HG03439 (cell line): ENCODE data around the gene SCN1A.
"Not testable (repeated sequence)": the region's sequence is repeated elsewhere in the genome, so short reads cannot be mapped to it uniquely, and the experiment has no call there.

Experiments used
- ATAC-seq: cut with Tn5 transposase; IDR thresholded peaks from one replicate; pipeline ENCODE4 v1.9.1; 2021; ENCODE audit warnings: mild to moderate bottlenecking, moderate library complexity; ENCODE audit not compliant: unreplicated experiment

The SCN1A gene

DNA sequence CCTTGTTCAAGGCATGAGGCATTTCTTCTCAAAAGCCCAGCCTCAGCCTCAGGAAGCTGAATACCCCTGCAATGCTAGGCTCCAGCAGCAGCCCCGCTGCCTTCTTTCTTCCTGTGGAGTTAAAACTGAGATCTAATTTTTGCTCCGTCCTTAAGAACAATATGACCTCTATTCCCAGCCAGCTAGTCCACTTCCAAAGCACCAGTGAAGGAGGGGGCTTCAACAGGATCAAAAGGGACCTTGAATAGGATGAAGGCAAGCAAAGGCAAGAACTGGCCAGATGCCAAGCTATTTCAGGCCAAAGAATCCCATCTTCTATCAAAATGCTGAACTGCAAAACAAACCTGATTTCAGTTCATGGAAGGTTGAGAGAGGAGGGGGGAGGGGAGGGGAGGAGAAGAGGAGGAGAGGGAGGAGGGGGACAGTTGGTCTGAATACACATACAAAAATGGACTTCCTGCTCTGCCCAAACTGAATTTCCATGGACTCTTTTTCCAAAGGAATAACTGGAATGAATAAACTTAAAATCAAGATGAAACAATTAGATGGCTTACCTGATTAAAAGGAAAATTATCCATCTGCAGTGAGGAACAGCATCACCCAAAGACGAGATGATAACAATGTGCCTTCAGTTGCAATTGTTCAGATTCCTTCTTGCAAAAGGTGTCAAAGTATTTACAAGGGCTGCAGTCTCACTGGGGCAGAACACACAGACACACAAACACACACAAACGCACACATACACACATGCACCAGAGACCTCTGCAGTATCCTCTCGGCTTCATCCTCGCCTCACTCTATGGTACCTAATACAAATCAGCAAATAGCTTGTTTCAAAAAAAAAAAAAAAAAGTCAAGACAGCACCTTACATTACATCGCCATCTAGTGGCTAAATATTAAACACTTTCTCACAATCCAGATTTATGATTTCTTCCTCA lies at the start of gene SCN1A:
Gene SCN1A, minus strand, starts transcription at position 804 of the 939 bp plus-strand sequence. CDS start 54,399 bp downstream, outside the sequence.
- ATAC-seq = no peak

GRCh38 chr2:166173263-166173662 lies 45.4 kb upstream of the SCN1A start:
- no peak for ATAC-seq

GRCh38 chr2:166171216-166171615 lies 43.4 kb upstream of the SCN1A start:
- ATAC-seq = no peak

GRCh38 chr2:166170356-166170755 lies 42.5 kb upstream of the SCN1A start:
- ATAC-seq = peak; percentile 70

DNA sequence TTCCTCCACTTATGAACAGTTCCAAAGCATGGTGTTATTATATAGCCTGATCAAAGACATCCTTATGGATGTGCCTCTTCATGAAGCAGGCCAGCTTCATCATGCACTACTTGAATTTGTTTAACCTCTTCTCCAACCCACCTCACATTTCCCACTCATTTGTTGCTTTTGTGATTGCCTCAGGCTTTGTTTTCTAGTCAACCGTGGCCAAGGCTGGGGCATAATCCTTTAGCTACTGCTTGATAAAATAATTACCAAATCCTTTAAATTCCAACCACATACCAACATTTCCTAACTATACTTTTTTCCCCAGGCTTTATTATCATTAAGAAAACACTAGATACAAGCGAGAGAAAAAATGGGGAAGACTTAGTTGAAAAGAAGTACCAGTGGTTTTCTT lies 39.6 kb upstream of the SCN1A start:
- no peak for ATAC-seq

DNA sequence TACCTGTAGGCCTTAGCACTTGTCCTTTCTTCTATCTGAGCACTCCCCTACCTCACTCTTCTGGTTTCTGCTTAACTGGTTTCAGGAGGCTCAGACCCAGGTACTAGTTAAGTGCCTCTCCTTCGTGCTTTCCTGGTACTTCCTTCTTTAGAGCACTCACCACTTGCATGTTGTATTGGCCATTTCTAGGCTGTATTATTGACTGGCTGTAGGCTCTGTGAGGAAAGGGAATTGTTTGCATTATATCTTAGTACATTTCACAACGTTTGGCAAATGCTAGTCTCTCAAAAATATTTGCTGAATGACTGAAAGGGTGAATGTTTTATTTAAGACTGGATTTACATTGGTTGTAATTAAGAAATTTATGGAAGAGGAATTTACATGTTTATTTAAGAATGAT lies 36.0 kb upstream of the SCN1A start:
- ATAC-seq = no peak

DNA sequence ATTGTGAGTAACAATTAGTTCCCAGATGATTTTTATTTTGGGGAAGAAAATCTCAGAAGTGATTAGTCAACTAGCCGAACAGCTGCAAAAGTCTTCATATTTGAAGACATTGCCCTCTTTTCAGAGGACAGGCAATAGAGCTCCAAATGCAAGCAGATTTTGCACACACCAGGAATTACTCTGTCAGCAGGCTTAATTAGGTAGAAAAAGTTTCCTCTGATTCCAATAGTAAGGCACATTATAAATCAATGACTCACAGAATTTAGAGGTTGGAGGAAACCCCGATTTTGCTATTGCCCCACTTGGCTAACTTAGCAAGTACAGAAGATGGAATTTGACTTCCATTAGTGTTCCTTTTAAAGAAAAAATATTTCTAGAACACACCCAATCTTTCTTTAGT lies 30.7 kb upstream of the SCN1A start:
- no peak for ATAC-seq

- no peak for ATAC-seq
Observed at GRCh38 chr2:166157578-166157977, 29.8 kb upstream of the SCN1A start.

DNA sequence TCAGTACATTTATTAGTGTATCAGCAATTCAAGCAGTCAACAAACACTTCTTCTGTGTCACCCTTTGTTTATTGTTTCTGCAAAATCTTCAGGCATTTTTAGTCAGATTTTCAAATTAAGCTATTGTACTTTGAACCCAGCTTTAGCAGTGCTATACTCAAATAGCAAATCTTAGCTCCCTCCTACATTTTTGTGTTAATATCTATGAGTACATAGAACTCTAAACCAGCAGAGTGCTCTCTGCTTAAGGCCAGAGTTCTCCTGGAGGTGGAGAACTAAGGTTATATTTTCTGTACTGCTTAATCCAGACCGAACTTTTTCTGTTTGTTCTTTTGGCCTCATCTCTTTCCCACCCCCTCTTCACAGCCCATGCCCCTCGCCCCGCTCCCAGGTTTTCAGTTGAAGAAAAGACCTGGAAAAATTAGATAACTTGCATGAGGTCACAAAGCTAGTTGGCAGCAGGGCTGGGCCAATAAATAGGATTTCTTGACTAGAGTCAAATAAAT lies 29.2 kb upstream of the SCN1A start:
- ATAC-seq = no peak

DNA sequence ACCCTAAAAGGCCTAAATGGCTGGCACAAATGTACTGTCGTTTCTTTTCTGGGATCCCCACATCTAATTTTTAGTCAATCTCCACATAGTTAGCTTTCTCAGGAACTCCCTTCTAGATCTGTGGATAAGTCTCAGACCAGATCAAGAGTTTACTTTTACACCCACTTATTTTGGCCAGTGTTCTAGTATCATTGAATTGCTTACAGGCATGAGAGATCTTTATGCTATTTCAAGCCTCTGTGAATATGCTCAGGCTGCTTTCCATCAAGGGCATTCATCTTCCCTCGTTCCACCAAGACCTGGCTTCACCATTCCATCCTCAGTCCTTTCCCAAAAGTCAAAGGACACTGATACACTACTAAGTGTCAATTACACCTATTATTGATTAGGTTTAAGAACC lies 27.8 kb upstream of the SCN1A start:
- ATAC-seq = no peak

GRCh38 chr2:166154685-166155338 lies 27.0 kb upstream of the SCN1A start:
- no peak for ATAC-seq

- ATAC-seq = no peak
Observed at GRCh38 chr2:166152064-166152463, 24.2 kb upstream of the SCN1A start.

- no peak for ATAC-seq
Observed at GRCh38 chr2:166148500-166149400, 20.9 kb upstream of the SCN1A start.

DNA sequence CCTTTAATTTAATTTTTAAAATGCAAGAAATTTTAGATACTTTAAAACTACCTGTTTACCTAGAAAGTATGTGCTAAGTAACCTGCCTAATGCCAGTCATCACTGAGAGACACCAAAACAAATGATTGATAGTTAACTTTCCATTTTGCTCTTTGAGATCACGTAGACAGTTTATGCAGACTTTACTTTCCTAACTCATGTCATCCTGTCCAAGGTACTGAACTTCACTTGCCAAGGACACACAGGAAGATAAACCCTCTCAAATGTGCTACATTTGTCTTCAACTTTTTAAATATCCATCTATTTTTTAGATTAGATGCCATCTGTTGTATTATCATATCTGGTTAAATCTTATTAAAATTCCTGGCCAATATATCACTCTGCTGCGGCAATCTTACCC lies 20.1 kb upstream of the SCN1A start:
- ATAC-seq = no peak

- no peak for ATAC-seq
Observed at GRCh38 chr2:166144071-166144470, 16.3 kb upstream of the SCN1A start.

- ATAC-seq = no peak
Observed at GRCh38 chr2:166140932-166141331, 13.1 kb upstream of the SCN1A start.

DNA sequence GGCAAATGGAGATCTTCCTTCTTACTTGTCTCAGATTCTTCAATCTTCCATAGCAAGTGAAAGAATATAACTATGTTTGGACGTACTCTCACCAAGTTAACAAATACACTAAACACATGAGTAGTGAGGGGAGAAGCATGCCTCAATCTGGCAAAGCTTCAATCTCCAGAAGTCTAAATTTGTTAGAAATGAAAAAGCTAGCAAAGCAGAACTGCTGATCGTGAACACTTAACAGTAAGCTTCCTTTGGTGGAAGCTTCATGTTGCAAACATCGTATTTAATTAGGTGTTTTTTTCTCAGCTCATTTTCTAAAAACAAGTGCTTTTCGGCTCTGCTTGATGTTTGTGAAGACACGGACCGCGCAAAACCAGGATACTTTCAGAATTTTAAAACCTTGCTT lies 12.7 kb upstream of the SCN1A start:
- no peak for ATAC-seq

- ATAC-seq = not testable (repeated sequence)
Observed at GRCh38 chr2:166139479-166139878, 11.7 kb upstream of the SCN1A start.

- ATAC-seq = no peak
Observed at GRCh38 chr2:166138667-166139066, 10.8 kb upstream of the SCN1A start.

GRCh38 chr2:166138144-166138543 lies 10.3 kb upstream of the SCN1A start:
- ATAC-seq = no peak

DNA sequence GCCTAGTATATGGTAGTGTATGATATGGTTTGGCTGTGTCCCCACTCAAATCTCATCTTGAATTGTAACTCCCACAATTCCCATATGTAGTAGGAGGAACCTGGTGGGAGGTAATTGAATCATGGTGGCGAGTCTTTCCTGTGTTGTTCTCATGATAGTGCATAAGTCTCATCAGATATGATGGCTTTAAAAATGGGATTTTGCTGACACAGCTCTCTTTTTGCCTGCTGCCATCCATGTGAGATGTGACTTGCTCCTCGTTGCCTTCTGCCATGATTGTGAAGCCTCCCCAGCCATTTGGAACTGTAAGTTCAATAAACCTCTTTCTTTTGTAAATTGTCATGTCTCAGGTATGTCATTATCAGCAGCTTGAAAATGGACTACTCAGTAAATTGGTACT lies 9.5 kb upstream of the SCN1A start:
- no peak for ATAC-seq
